ENCODE results near the gene CGB2. TPM values are rescaled to one million over a fixed set of nuclear protein-coding genes. Genes with fewer than 3 reads are reported as not detected.
A peak's percentile ranks its signal among the peaks of the same experiment; 100 is the strongest.

The CGB2 gene
- total RNA-seq, 4 donors from 2014 or later = not detected

DNA sequence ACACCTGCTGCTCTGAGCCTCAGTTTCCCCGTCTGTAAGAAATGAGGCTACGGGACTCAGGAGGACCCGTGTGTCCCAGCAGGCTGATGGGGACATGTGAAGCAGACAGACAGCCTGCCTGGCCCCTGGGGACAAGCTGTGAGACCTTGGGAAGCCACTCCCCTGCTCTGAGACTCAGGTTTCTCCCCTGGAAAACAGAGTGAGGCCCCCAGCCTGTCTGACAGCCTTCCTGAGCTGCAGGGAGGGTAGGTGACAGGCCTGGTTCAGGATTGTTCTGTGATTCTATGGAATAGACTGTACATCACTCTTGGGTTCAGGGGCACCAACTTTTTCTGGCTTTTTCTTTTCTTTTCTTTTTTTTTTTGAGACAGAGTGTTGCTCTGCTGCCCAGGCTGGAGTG is 35.9 kb downstream of the CGB2 start:
- no peaks in the 10 kb centered on the region for H3K9me3 ChIP-seq
- in situ Hi-C loops (cut with MboI; ENCODE audit: low pct_ligation_motif_present in 1 of 4, low pct_unique_long_range_greater_than_20kb in 1 of 4, low sequenced_read_pairs in 3 of 4) (no loop called here), intact Hi-C loops (cut with DNase I; ENCODE audit: low total_unique reads) (no loop called here)
- no peak overlapping the region for H3K27ac ChIP-seq
- TF ChIP-seq POLR2AphosphoS5 (IDR thresholded peaks at IDR 0.05) (no peak), POLR2A (IDR thresholded peaks at IDR 0.05) (no peak), EP300 (IDR thresholded peaks at IDR 0.05; ENCODE audit: low read depth) (no peak)
- TF ChIP-seq, protein P1, sequence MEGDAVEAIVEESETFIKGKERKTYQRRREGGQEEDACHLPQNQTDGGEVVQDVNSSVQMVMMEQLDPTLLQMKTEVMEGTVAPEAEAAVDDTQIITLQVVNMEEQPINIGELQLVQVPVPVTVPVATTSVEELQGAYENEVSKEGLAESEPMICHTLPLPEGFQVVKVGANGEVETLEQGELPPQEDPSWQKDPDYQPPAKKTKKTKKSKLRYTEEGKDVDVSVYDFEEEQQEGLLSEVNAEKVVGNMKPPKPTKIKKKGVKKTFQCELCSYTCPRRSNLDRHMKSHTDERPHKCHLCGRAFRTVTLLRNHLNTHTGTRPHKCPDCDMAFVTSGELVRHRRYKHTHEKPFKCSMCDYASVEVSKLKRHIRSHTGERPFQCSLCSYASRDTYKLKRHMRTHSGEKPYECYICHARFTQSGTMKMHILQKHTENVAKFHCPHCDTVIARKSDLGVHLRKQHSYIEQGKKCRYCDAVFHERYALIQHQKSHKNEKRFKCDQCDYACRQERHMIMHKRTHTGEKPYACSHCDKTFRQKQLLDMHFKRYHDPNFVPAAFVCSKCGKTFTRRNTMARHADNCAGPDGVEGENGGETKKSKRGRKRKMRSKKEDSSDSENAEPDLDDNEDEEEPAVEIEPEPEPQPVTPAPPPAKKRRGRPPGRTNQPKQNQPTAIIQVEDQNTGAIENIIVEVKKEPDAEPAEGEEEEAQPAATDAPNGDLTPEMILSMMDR (IDR thresholded peaks at IDR 0.05) = no peak
- H3K4me1 ChIP-seq = peaks cover 0 to 17% (median 12%) of the 10 kb centered on the region in 4 donors
- DNase-seq = no peak
- peaks cover 100% of the 10 kb centered on the region for H3K27me3 ChIP-seq
- no peaks in the 10 kb centered on the region for H3K36me3 ChIP-seq
- 52 to 80% methylated on average over 1 to 3 of the region's 3 CpGs for WGBS, 2 donors (ENCODE audit: low coverage in 1 of 2)
- no peak overlapping the region for H3K4me3 ChIP-seq

DNA sequence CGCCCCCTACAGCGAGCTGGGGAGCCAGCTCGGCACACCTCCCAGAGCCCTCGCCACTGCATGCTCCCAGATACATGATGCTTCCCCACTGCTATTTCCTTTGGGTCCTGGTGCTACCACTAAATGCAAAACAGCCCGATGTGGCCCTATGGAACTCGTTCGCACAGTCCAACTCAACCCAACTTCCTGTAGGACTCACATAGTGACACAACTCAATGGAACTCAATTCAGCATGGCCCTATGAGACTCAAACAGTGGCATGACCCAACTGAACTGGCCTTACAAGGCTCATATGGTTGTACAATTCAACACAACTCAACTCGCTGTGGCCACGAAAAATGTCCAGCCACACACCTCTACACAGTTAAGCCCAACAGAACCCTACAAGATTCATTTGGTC is 37.3 kb downstream of the CGB2 start:
- DNase-seq = no peak
- H3K36me3 ChIP-seq = no peaks in the 10 kb centered on the region
- intact Hi-C loops (cut with DNase I; ENCODE audit: low total_unique reads) = no loop called here
- no peak overlapping the region for H3K27ac ChIP-seq
- H3K4me1 ChIP-seq = peaks cover 0 to 17% (median 12%) of the 10 kb centered on the region in 4 donors
- H3K4me3 ChIP-seq = no peak overlapping the region
- H3K9me3 ChIP-seq = no peaks in the 10 kb centered on the region
- TF ChIP-seq POLR2A (IDR thresholded peaks at IDR 0.05) = no peak
- TF ChIP-seq EP300 (IDR thresholded peaks at IDR 0.05; ENCODE audit: low read depth) = no peak
- TF ChIP-seq, protein P1 (IDR thresholded peaks at IDR 0.05) = no peak
- TF ChIP-seq POLR2AphosphoS5 (IDR thresholded peaks at IDR 0.05) = no peak
- WGBS, 2 donors (ENCODE audit: low coverage in 1 of 2) = 92% methylated on average over 9 of the region's 9 CpGs; no CpG with 5 or more reads in 1 of the 2 donors
- in situ Hi-C loops (cut with MboI; ENCODE audit: low pct_ligation_motif_present in 1 of 4, low pct_unique_long_range_greater_than_20kb in 1 of 4, low sequenced_read_pairs in 3 of 4) = no loop called here
- peaks cover 100% of the 10 kb centered on the region for H3K27me3 ChIP-seq

DNA sequence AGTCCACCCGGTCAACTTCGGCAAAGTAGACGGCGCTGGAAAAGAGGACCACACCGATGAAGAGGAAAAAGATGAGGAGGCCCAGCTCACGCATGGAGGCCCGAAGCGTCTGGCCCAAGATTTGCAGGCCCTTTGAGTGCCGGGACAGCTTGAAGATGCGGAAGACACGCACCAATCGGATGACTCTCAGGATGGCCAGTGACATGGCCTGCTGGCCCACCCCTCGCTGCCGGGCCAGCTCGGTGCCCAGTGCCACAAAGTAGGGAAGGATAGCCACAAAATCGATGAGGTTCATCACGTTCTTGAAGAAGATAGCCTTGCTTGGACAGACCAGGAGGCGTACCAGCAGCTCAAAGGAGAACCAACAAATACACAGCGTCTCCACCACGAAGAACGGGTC is 38.7 kb downstream of the CGB2 start:
- 93% methylated on average over 13 to 21 of the region's 21 CpGs for WGBS, 2 donors (ENCODE audit: low coverage in 1 of 2)
- H3K4me1 ChIP-seq = peaks cover 0 to 8% (median 3%) of the 10 kb centered on the region in 4 donors
- intact Hi-C loops (cut with DNase I; ENCODE audit: low total_unique reads) = no loop called here

DNA sequence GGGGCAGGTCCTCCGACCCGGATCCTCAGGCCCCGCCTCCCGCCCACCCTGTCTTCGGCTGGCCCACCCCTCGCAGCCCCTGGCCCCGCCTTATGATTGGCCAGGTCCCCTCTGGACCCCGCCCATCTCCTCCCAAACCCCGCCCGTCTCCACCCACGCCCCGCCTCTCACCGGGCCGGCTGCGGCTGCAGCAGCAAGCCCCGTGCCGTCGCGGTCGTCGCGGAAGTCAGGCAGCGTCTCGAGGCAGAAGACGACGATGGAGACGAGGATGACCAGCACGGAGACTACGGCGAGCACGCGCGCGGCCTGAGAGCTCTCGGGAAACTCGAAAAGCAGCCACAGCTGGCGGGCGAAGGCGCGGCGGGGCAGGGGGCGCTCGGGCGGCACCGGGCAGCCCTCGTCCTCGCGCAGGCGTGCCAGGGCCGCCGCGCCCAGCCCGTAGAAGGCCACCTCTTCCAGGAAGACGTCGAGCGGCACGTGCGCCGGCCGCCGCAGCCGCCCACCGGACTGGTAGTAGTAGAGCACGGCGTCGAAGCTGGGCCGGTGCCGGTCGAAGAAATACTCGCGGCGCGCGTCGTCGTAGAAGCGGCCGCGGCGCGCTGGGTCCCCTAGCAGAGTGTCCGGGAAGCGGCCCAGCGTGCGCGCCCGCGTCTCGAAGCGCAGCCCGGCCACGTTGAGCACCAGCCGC is 40.3 kb downstream of the CGB2 start:
- no peak for TF ChIP-seq EP300 (IDR thresholded peaks at IDR 0.05; ENCODE audit: low read depth)
- H3K9me3 ChIP-seq = no peaks in the 10 kb centered on the region
- intact Hi-C loops (cut with DNase I; ENCODE audit: low total_unique reads) (no loop called here), in situ Hi-C loops (cut with MboI; ENCODE audit: low pct_ligation_motif_present in 1 of 4, low pct_unique_long_range_greater_than_20kb in 1 of 4, low sequenced_read_pairs in 3 of 4) (no loop called here)
- peaks cover 0 to 8% (median 2%) of the 10 kb centered on the region in 4 donors for H3K4me1 ChIP-seq
- no peaks in the 10 kb centered on the region for H3K36me3 ChIP-seq
- no peak overlapping the region for H3K27ac ChIP-seq
- 22% methylated on average over 29 of the region's 93 CpGs; no CpG with 5 or more reads in 1 of the 2 donors for WGBS, 2 donors (ENCODE audit: low coverage in 1 of 2)
- no peak for DNase-seq
- H3K27me3 ChIP-seq = peaks cover 77% of the 10 kb centered on the region
- H3K4me3 ChIP-seq = peak overlapping the region in 1 of 4 donors; percentile 7

More for the DNA sequence above, 38.7 kb downstream of the CGB2 start:
- Histone ChIP-seq H3K27ac (no peak overlapping the region), H3K36me3 (no peaks in the 10 kb centered on the region), H3K9me3 (no peaks in the 10 kb centered on the region), H3K4me3 (no peak overlapping the region), H3K27me3 (peaks cover 93% of the 10 kb centered on the region)
- DNase-seq = no peak
- TF ChIP-seq, protein P1 (IDR thresholded peaks at IDR 0.05) = no peak
- TF ChIP-seq EP300 (IDR thresholded peaks at IDR 0.05; ENCODE audit: low read depth) (no peak), POLR2AphosphoS5 (IDR thresholded peaks at IDR 0.05) (no peak), POLR2A (IDR thresholded peaks at IDR 0.05) (no peak)
- in situ Hi-C loops (cut with MboI; ENCODE audit: low pct_ligation_motif_present in 1 of 4, low pct_unique_long_range_greater_than_20kb in 1 of 4, low sequenced_read_pairs in 3 of 4) = no loop called here
